Endothelial cell of umbilical vein (primary cell): ENCODE measurements around the gene MEX3D.

Source experiments
- EZH2 ChIP-seq: IDR thresholded peaks from 2 replicates; pipeline ENCODE4 v1.6.1; 2012; ENCODE audit warnings: borderline replicate concordance, low read depth, mild to moderate bottlenecking, moderate library complexity, low read length, inconsistent platforms; ENCODE audit not compliant: severe bottlenecking
- FOS ChIP-seq: IDR thresholded peaks from 2 replicates; pipeline ENCODE4 v1.6.1; 2011; ENCODE audit warnings: mild to moderate bottlenecking, low read length, moderate library complexity, borderline replicate concordance; ENCODE audit not compliant: insufficient read depth
- POLR2A ChIP-seq: IDR thresholded peaks from 2 replicates; pipeline ENCODE4 v1.6.1; 2012; ENCODE audit warnings: low read depth, mild to moderate bottlenecking, control low read depth, low read length
- POLR2AphosphoS5 ChIP-seq: IDR thresholded peaks from 2 replicates; pipeline ENCODE4 v1.6.1; 2012; ENCODE audit warnings: low read depth, mild to moderate bottlenecking, control low read depth, low read length, moderate library complexity; ENCODE audit not compliant: insufficient read depth
- TF ChIP-seq, protein P1 (sequence below), 2 donors: IDR thresholded peaks; 1 replicate in 1 of 2; 2 replicates in 1 of 2; pipeline ENCODE4 v1.5.1; 2011; ENCODE audit warnings: low read length in 2 of 2, mild to moderate bottlenecking in 2 of 2, moderate library complexity in 2 of 2, control low read depth in 1 of 2, inconsistent platforms in 1 of 2, low read depth in 1 of 2; ENCODE audit not compliant: insufficient read depth in 1 of 2; ENCODE audit errors: extremely low read depth in 1 of 2

GRCh38 chr19:1571358-1571757, 3.2 kb upstream of the MEX3D start:
- TF ChIP-seq, protein P1, sequence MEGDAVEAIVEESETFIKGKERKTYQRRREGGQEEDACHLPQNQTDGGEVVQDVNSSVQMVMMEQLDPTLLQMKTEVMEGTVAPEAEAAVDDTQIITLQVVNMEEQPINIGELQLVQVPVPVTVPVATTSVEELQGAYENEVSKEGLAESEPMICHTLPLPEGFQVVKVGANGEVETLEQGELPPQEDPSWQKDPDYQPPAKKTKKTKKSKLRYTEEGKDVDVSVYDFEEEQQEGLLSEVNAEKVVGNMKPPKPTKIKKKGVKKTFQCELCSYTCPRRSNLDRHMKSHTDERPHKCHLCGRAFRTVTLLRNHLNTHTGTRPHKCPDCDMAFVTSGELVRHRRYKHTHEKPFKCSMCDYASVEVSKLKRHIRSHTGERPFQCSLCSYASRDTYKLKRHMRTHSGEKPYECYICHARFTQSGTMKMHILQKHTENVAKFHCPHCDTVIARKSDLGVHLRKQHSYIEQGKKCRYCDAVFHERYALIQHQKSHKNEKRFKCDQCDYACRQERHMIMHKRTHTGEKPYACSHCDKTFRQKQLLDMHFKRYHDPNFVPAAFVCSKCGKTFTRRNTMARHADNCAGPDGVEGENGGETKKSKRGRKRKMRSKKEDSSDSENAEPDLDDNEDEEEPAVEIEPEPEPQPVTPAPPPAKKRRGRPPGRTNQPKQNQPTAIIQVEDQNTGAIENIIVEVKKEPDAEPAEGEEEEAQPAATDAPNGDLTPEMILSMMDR (IDR thresholded peaks at IDR 0.05; ENCODE audit: extremely low read depth in 1 of 2, insufficient read depth in 1 of 2, low read depth in 1 of 2, low read length in 2 of 2) = no peak
- TF ChIP-seq EZH2 = no peak
- TF ChIP-seq POLR2AphosphoS5 = no peak
- no peak for TF ChIP-seq FOS
- TF ChIP-seq POLR2A = no peak
